Fibroblast of lung (primary cell): Measurements from ENCODE around the gene ITGB1BP2.
"Not testable (repeated sequence)": the region's sequence is repeated elsewhere in the genome, so short reads cannot be mapped to it uniquely, and the experiment has no call there.

Experiments used
- EZH2 ChIP-seq: IDR thresholded peaks from 2 replicates; pipeline ENCODE4 v1.5.1; 2012; ENCODE audit warnings: low read length, control low read depth, mild to moderate bottlenecking; ENCODE audit errors: missing control alignments
- TF ChIP-seq, protein P1 (sequence below), 2 donors: IDR thresholded peaks in 1 of 2; conservative IDR thresholded peaks in 1 of 2; 1 replicate in 1 of 2; 2 replicates in 1 of 2; pipeline ENCODE4 v1.5.1; 2011 to 2012; ENCODE audit warnings: low read length in 2 of 2, control low read depth in 1 of 2, inconsistent platforms in 1 of 2, low read depth in 1 of 2, mild to moderate bottlenecking in 1 of 2

DNA sequence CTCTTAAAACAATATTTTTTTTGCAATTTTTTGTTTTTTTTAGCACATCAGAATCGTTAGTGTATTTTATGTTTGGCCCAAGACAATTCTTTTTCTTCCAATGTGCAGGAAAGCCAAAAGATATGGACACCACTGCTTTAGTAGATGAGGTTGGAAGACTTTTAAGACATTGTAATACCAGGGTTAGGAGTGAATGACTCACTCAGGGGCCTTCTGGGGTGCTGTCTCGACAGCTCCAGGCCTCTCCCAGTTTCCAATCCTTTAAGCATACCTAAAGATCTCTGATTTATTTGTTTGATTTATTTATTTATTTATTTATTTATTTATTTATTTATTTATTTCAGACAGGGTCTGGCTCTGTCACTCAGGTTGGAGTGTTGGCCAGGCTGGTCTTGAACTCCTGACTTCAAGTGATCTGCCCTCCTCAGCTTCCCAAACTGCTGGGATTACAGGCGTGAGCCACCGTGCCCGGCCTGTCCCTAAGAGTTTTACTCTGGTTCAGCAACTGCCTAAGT lies 47.7 kb downstream of the ITGB1BP2 start:
- TF ChIP-seq, protein P1, sequence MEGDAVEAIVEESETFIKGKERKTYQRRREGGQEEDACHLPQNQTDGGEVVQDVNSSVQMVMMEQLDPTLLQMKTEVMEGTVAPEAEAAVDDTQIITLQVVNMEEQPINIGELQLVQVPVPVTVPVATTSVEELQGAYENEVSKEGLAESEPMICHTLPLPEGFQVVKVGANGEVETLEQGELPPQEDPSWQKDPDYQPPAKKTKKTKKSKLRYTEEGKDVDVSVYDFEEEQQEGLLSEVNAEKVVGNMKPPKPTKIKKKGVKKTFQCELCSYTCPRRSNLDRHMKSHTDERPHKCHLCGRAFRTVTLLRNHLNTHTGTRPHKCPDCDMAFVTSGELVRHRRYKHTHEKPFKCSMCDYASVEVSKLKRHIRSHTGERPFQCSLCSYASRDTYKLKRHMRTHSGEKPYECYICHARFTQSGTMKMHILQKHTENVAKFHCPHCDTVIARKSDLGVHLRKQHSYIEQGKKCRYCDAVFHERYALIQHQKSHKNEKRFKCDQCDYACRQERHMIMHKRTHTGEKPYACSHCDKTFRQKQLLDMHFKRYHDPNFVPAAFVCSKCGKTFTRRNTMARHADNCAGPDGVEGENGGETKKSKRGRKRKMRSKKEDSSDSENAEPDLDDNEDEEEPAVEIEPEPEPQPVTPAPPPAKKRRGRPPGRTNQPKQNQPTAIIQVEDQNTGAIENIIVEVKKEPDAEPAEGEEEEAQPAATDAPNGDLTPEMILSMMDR (conservative IDR thresholded peaks at IDR 0.05 in 1 of 2, IDR thresholded peaks at IDR 0.05 in 1 of 2; ENCODE audit: low read depth in 1 of 2, low read length in 2 of 2) = not testable (repeated sequence)
- TF ChIP-seq EZH2 = not testable (repeated sequence)
